OCI-LY7 (cell line): Measurements from ENCODE around the gene C20orf141. TPM values are rescaled to one million over a fixed set of nuclear protein-coding genes. Genes with fewer than 3 reads are reported as not detected.

Experiments used
- BruUV-seq: library from RNA; stranded (reverse); fragments of 400-500 nt; replicated peaks from 2 replicates; lab custom pipeline; 2021; lab: Mats Ljungman, UMichigan
- CTCF ChIA-PET: fragments of 300-600 bp; sonication (Branson Sonifier 250); formaldehyde crosslinking; loops from one replicate; lab custom pipeline; 2022; ENCODE audit warnings: antibody characterized with exemption; ENCODE audit not compliant: unreplicated experiment; lab: Charles Lee
- POLR2A ChIA-PET: fragments of 300-600 bp; sonication (Branson Sonifier 250); formaldehyde crosslinking; loops from one replicate; lab custom pipeline; 2022; ENCODE audit warnings: antibody characterized with exemption; lab: Charles Lee
- DNase-seq: peaks from one replicate; pipeline ENCODE4 v3.0.0-alpha.2; 2015; ENCODE audit warnings: low spot score
- H2AFZ ChIP-seq: fragments of 200-600 bp; sonication (generic), shearing (Covaris generic); 2 replicates; pipeline ENCODE4 v1.6.1; 2014; ENCODE audit warnings: mild to moderate bottlenecking, antibody characterized with exemption, low read length, moderate library complexity
- H3K27ac ChIP-seq: fragments of 200-600 bp; sonication (generic); 2 replicates; pipeline ENCODE4 v1.5.1; 2014; ENCODE audit warnings: mixed run types, low read depth, mild to moderate bottlenecking, moderate library complexity, low read length, inconsistent platforms; ENCODE audit not compliant: poor library complexity, severe bottlenecking
- H3K36me3 ChIP-seq: fragments of 200-600 bp; sonication (generic); 2 replicates; pipeline ENCODE4 v1.6.1; 2014; ENCODE audit warnings: mild to moderate bottlenecking, antibody characterized with exemption, low read length, moderate library complexity, mixed read lengths; ENCODE audit not compliant: insufficient read depth
- H3K4me1 ChIP-seq: fragments of 200-600 bp; sonication (generic); 2 replicates; pipeline ENCODE4 v1.5.1; 2014; ENCODE audit warnings: mild to moderate bottlenecking, low read length; ENCODE audit not compliant: insufficient read depth, poor library complexity, severe bottlenecking
- H3K4me2 ChIP-seq: fragments of 200-600 bp; sonication (generic); 2 replicates; pipeline ENCODE4 v1.6.1; 2014; ENCODE audit warnings: mild to moderate bottlenecking, low read length
- H3K4me3 ChIP-seq: fragments of 200-600 bp; sonication (generic); 2 replicates; pipeline ENCODE4 v1.5.1; 2014; ENCODE audit warnings: mild to moderate bottlenecking, low read depth, low read length; ENCODE audit not compliant: poor library complexity, severe bottlenecking
- H3K79me2 ChIP-seq: fragments of 200-600 bp; sonication (generic); 2 replicates; pipeline ENCODE4 v1.6.1; 2016; ENCODE audit warnings: low read depth, mild to moderate bottlenecking, low read length, moderate library complexity, mixed read lengths; ENCODE audit not compliant: insufficient read depth
- H3K9me2 ChIP-seq: fragments of 200-600 bp; sonication (generic); 2 replicates; pipeline ENCODE4 v1.6.1; 2016; ENCODE audit warnings: mild to moderate bottlenecking, low read length, mixed read lengths; ENCODE audit not compliant: insufficient read depth
- H3K9me3 ChIP-seq: fragments of 200-600 bp; sonication (generic); 2 replicates; pipeline ENCODE4 v1.6.1; 2014; ENCODE audit warnings: mild to moderate bottlenecking, mixed run types, low read length, mixed read lengths
- H4K20me1 ChIP-seq: fragments of 200-600 bp; sonication (generic); 2 replicates; pipeline ENCODE4 v1.6.1; 2014; ENCODE audit warnings: mild to moderate bottlenecking, antibody characterized with exemption, low read length, moderate library complexity, mixed read lengths; ENCODE audit not compliant: insufficient read depth
- EZH2phosphoT487 ChIP-seq: fragments of 200-600 bp; sonication (generic); IDR thresholded peaks from 2 replicates; pipeline ENCODE4 v1.6.1; 2018; ENCODE audit warnings: low read depth, borderline replicate concordance, mild to moderate bottlenecking, mixed run types, antibody characterized with exemption, low read length, moderate library complexity, mixed read lengths
- intact Hi-C: fragments of 100-400 bp; cut with micrococcal nuclease; formaldehyde crosslinking; loops from one replicate; pipeline ENCODE4 v1.10.0; 2022; ENCODE audit not compliant: unreplicated experiment
- total RNA-seq, 2 experiments: library from RNA; depleted of rRNA in 1 of 2; stranded (reverse); fragments of >200 nt in 1 of 2; shearing (Covaris generic) in 1 of 2; gene quantifications; 2 replicates each; pipeline ENCODE4 v1.2.3, GENCODE V29; 2014 to 2022
- TF ChIP-seq, protein P1 (sequence below): fragments of 200-600 bp; sonication (generic); conservative IDR thresholded peaks from 2 replicates; pipeline ENCODE4 v1.5.1; 2014; ENCODE audit warnings: mild to moderate bottlenecking, antibody characterized with exemption, low read length, moderate library complexity, mixed read lengths

The C20orf141 gene
- total RNA-seq, 2 experiments from 2014 or later: not detected

GRCh38 chr20:2833761-2834160 is 19.0 kb downstream of the C20orf141 start:
- Histone ChIP-seq H4K20me1 (no peaks in the 10 kb centered on the region), H3K27ac (no peak overlapping the region), H3K9me3 (no peaks in the 10 kb centered on the region), H3K4me1 (no peaks in the 10 kb centered on the region), H3K4me2 (no peak overlapping the region), H3K4me3 (no peak overlapping the region), H3K9me2 (no peaks in the 10 kb centered on the region), H2AFZ (no peak overlapping the region), H3K36me3 (no peaks in the 10 kb centered on the region), H3K79me2 (no peaks in the 10 kb centered on the region)
- intact Hi-C loops: no loop called here
- POLR2A ChIA-PET: no interaction called here
- CTCF ChIA-PET: no interaction called here
- BruUV-seq: no TSS peak
- TF ChIP-seq, protein P1, sequence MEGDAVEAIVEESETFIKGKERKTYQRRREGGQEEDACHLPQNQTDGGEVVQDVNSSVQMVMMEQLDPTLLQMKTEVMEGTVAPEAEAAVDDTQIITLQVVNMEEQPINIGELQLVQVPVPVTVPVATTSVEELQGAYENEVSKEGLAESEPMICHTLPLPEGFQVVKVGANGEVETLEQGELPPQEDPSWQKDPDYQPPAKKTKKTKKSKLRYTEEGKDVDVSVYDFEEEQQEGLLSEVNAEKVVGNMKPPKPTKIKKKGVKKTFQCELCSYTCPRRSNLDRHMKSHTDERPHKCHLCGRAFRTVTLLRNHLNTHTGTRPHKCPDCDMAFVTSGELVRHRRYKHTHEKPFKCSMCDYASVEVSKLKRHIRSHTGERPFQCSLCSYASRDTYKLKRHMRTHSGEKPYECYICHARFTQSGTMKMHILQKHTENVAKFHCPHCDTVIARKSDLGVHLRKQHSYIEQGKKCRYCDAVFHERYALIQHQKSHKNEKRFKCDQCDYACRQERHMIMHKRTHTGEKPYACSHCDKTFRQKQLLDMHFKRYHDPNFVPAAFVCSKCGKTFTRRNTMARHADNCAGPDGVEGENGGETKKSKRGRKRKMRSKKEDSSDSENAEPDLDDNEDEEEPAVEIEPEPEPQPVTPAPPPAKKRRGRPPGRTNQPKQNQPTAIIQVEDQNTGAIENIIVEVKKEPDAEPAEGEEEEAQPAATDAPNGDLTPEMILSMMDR: no peak
- no peak for TF ChIP-seq EZH2phosphoT487
- DNase-seq: no peak

DNA sequence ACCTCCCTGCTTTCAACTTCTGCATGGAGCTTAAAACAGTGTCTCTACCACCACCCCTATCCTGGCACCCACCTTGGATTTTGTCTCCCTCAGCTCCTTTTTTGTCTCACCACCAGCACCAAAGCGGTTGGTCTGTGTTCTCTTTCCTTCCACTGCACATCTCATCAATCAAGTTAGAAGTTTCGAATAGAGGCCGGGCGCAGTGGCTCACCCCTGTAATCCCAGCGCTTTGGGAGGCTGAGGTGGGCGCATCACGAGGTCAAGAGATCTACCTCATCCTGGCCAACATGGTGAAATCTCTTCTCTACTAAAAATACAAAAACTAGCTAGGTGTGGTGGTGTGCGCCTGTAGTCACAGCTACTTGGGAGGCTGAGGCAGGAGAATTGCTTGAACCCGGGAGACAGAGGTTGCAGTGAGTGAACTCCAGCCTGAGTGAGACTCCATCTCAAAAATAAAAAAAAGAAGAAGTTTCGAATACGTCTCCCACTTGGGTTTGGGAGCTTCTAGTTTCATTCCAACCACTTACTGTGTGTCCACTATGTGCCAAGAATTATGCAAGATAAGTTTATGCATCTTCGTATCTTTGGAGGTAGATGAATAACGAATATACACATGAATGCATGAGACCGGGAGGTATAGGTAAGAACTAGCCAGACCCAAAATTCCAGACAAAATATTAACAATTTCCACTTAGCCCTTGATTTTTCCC is 19.8 kb downstream of the C20orf141 start:
- no peak for TF ChIP-seq EZH2phosphoT487
- TF ChIP-seq, protein P1: no peak
- no peak overlapping the region for H3K4me3 ChIP-seq
- BruUV-seq: no TSS peak
- CTCF ChIA-PET: no interaction called here
- no peaks in the 10 kb centered on the region for H3K9me3 ChIP-seq
- no peak for DNase-seq
- no peak overlapping the region for H3K4me2 ChIP-seq
- H3K79me2 ChIP-seq: no peaks in the 10 kb centered on the region
- no peaks in the 10 kb centered on the region for H3K9me2 ChIP-seq
- H2AFZ ChIP-seq: no peak overlapping the region
- POLR2A ChIA-PET: no interaction called here
- H3K4me1 ChIP-seq: no peaks in the 10 kb centered on the region
- no peak overlapping the region for H3K27ac ChIP-seq
- intact Hi-C loops: no loop called here
- H3K36me3 ChIP-seq: no peaks in the 10 kb centered on the region
- H4K20me1 ChIP-seq: no peaks in the 10 kb centered on the region

- POLR2A ChIA-PET: no interaction called here
- Histone ChIP-seq H3K27ac (no peak overlapping the region), H2AFZ (no peak overlapping the region), H3K4me2 (no peak overlapping the region), H3K9me2 (no peaks in the 10 kb centered on the region), H3K4me1 (peaks cover 4% of the 10 kb centered on the region), H3K79me2 (no peaks in the 10 kb centered on the region), H3K4me3 (no peak overlapping the region), H4K20me1 (no peaks in the 10 kb centered on the region), H3K9me3 (no peaks in the 10 kb centered on the region), H3K36me3 (no peaks in the 10 kb centered on the region)
- CTCF ChIA-PET: no interaction called here
- TF ChIP-seq, protein P1: no peak
- no peak for TF ChIP-seq EZH2phosphoT487
- no TSS peak for BruUV-seq
- intact Hi-C loops: no loop called here
- DNase-seq: no peak
Measured at GRCh38 chr20:2835331-2835796, 20.6 kb downstream of the C20orf141 start.
